Naive thymus-derived CD4-positive, alpha-beta T cell (primary cell): Measurements from ENCODE around the gene LGALS16. TPM values are rescaled to one million over a fixed set of nuclear protein-coding genes. Genes with fewer than 3 reads are reported as not detected.
"Not testable (repeated sequence)": the region's sequence is repeated elsewhere in the genome, so short reads cannot be mapped to it uniquely, and the experiment has no call there.

Experiments used
- ATAC-seq: fragments of 150-1000 bp; cut with Tn5 transposase; 2 replicates; pipeline ENCODE4 v1.10.0; 2021; ENCODE audit warnings: mild to moderate bottlenecking, moderate library complexity
- CTCF ChIA-PET: fragments of 350-600 bp; sonication (Branson Sonifier 250); formaldehyde crosslinking; loops from one replicate; lab custom pipeline; 2021; ENCODE audit warnings: antibody characterized with exemption; lab: Charles Lee
- POLR2A ChIA-PET: fragments of 350-600 bp; sonication (Branson Sonifier 250); formaldehyde crosslinking; loops from one replicate; lab custom pipeline; 2021; ENCODE audit warnings: antibody characterized with exemption, inconsistent platforms; lab: Charles Lee
- DNase-seq, 9 donors: peaks; one replicate each; pipeline versions ENCODE4 v3.0.0 to v3.0.0-alpha.2; 2020 to 2022; ENCODE audit warnings: mixed read lengths in 1 of 9
- H3K27ac ChIP-seq: one replicate; pipeline ENCODE4 v1.7.0; 2013; ENCODE audit warnings: mild to moderate bottlenecking, low read depth, low read length, moderate library complexity
- H3K27me3 ChIP-seq, 2 donors: one replicate each; pipeline ENCODE4 v1.7.0; 2013; ENCODE audit warnings: low read length in 2 of 2, mild to moderate bottlenecking in 2 of 2, moderate library complexity in 2 of 2; ENCODE audit not compliant: control insufficient read depth in 2 of 2, insufficient read depth in 2 of 2
- H3K36me3 ChIP-seq, 3 experiments: 1 replicate in 2 of 3; 2 replicates in 1 of 3; pipeline ENCODE4 v1.7.0; 2013; ENCODE audit warnings: low read length in 3 of 3, mild to moderate bottlenecking in 3 of 3, moderate library complexity in 1 of 3; ENCODE audit not compliant: insufficient read depth in 3 of 3, control insufficient read depth in 2 of 3
- H3K4me1 ChIP-seq, 2 donors: one replicate each; pipeline ENCODE4 v1.7.0; 2013; ENCODE audit warnings: low read length in 2 of 2, mild to moderate bottlenecking in 2 of 2, moderate library complexity in 1 of 2; ENCODE audit not compliant: control insufficient read depth in 2 of 2, insufficient read depth in 2 of 2
- H3K4me3 ChIP-seq: 2 replicates; pipeline ENCODE4 v1.7.0; 2013; ENCODE audit warnings: mild to moderate bottlenecking, low read length
- H3K9me3 ChIP-seq, 3 experiments: 1 replicate in 2 of 3; 2 replicates in 1 of 3; pipeline ENCODE4 v1.7.0; 2013; ENCODE audit warnings: low read length in 3 of 3; ENCODE audit not compliant: control insufficient read depth in 2 of 3
- H3K27ac Mint-ChIP-seq, 9 donors: one replicate each; pipeline ENCODE4 v1.8.0; 2020 to 2022; ENCODE audit warnings: mixed read lengths in 9 of 9, mild to moderate bottlenecking in 8 of 9, moderate library complexity in 5 of 9, inconsistent platforms in 2 of 9
- H3K27me3 Mint-ChIP-seq, 5 donors: one replicate each; pipeline ENCODE4 v1.8.0; 2021 to 2022; ENCODE audit warnings: mixed read lengths in 5 of 5, mild to moderate bottlenecking in 1 of 5
- H3K36me3 Mint-ChIP-seq, 5 donors: one replicate each; pipeline ENCODE4 v1.8.0; 2020 to 2022; ENCODE audit warnings: mixed read lengths in 5 of 5, mild to moderate bottlenecking in 3 of 5, inconsistent platforms in 1 of 5
- H3K4me1 Mint-ChIP-seq, 7 donors: one replicate each; pipeline ENCODE4 v1.8.0; 2020 to 2022; ENCODE audit warnings: mixed read lengths in 7 of 7, mild to moderate bottlenecking in 3 of 7, inconsistent platforms in 1 of 7
- H3K4me3 Mint-ChIP-seq, 10 donors: one replicate each; pipeline ENCODE4 v1.8.0; 2020 to 2022; ENCODE audit warnings: mild to moderate bottlenecking in 10 of 10, mixed read lengths in 10 of 10, moderate library complexity in 6 of 10, inconsistent platforms in 2 of 10
- H3K9me3 Mint-ChIP-seq, 11 donors: one replicate each; pipeline ENCODE4 v1.8.0; 2020 to 2022; ENCODE audit warnings: mixed read lengths in 11 of 11, mild to moderate bottlenecking in 4 of 11, inconsistent platforms in 1 of 11, moderate library complexity in 1 of 11
- intact Hi-C, 2 donors: fragments of 100-400 bp; cut with micrococcal nuclease; formaldehyde crosslinking; loops; one replicate each; pipeline ENCODE4 v1.15.1; 2023
- polyA plus RNA-seq, 2 donors: library from polyadenylated mRNA; unstranded; fragments of 300-500 nt; fragmentation: Illumina TruSeq; gene quantifications; one replicate each; pipeline ENCODE4 v1.2.3, GENCODE V29; 2021
- total RNA-seq, 6 experiments: library from RNA in 5 of 6; stranded (reverse) in 5 of 6; gene quantifications; 1 replicate in 5 of 6; 2 replicates in 1 of 6; pipeline ENCODE4 v1.2.3 and lab custom pipeline; 2021 to 2026

LGALS16 gene
- total and polyA plus RNA-seq, 7 experiments from 2014 or later, result not detected

- ChIA-PET POLR2A (interaction anchor here (0.6 to 1.7 kb wide), 7 partner anchors 120 to 237 kb away, joined by 3 to 5 read pairs (median 4); partner anchors contain the start of gene RPS16), CTCF (interaction anchor here (0.7 to 4.7 kb wide), 24 partner anchors 9 to 281 kb away, joined by 3 to 45 read pairs (median 5); partner anchors contain the start of genes DLL3, EID2B, MED29 and PAF1)
- intact Hi-C loops, result loop anchor here (1.0 to 2.0 kb wide), 7 partner anchors 114 to 550 kb away; partner anchors contain the start of gene DLL3 (in 1 of the 2)
- Mint-ChIP-seq H3K4me1 (peaks cover 8 to 46% (median 39%) of the 10 kb centered on the region in 7 donors), H3K27me3 (peaks cover 0 to 6% (median 2%) of the 10 kb centered on the region in 5 donors), H3K9me3 (peaks cover 0 to 2% (median 0%) of the 10 kb centered on the region in 11 donors), H3K4me3 (peak overlapping the region in 7 of 10 donors; percentile 4 to 64 (median 36)), H3K27ac (peak overlapping the region in 8 of 9 donors; percentile 9 to 88 (median 64)), H3K36me3 (no peaks in the 10 kb centered on the region)
- Histone ChIP-seq H3K4me1 (peaks cover 4 to 28% of the 10 kb centered on the region in 2 donors), H3K4me3 (no peak overlapping the region), H3K36me3 (no peaks in the 10 kb centered on the region), H3K9me3 (no peaks in the 10 kb centered on the region), H3K27me3 (no peaks in the 10 kb centered on the region), H3K27ac (peak overlapping the region; percentile 4)
- DNase-seq, result no peak
- ATAC-seq, result no peak
Observed at GRCh38 chr19:39672473-39672872, 16.8 kb downstream of the LGALS16 start.

- not testable (repeated sequence) for H3K27me3 ChIP-seq, H3K9me3 ChIP-seq, ATAC-seq, H3K36me3 ChIP-seq, H3K9me3 Mint-ChIP-seq, H3K36me3 Mint-ChIP-seq, H3K4me3 ChIP-seq, H3K27me3 Mint-ChIP-seq, DNase-seq, H3K27ac ChIP-seq
- H3K4me1 ChIP-seq, result peaks cover 8 to 39% of the 10 kb centered on the region in 2 donors
- ChIA-PET POLR2A (interaction anchor here (0.8 to 1.7 kb wide), 5 partner anchors 127 to 229 kb away, joined by 3 to 5 read pairs (median 3); no protein-coding TSS in a partner anchor), CTCF (interaction anchor here (0.9 to 4.7 kb wide), 17 partner anchors 9 to 234 kb away, joined by 3 to 45 read pairs (median 5); partner anchors contain the start of genes DLL3 and SUPT5H)
- H3K27ac Mint-ChIP-seq, result peak overlapping the region in 4 of 9 donors; percentile 29 to 81 (median 61)
- intact Hi-C loops, result loop anchor here (1.0 to 2.0 kb wide), 3 partner anchors 92 to 168 kb away; no protein-coding TSS in a partner anchor
- peak overlapping the region in 4 of 10 donors; percentile 17 to 56 (median 42) for H3K4me3 Mint-ChIP-seq
- H3K4me1 Mint-ChIP-seq, result peaks cover 17 to 58% (median 49%) of the 10 kb centered on the region in 7 donors
Observed at GRCh38 chr19:39673862-39674261, 18.1 kb downstream of the LGALS16 start.

- H3K4me3 Mint-ChIP-seq, result peak overlapping the region in 5 of 10 donors; percentile 7 to 55 (median 47)
- CTCF ChIA-PET, result interaction anchor here (1.6 to 4.7 kb wide), 2 partner anchors 125 kb away, joined by 4 to 45 read pairs; no protein-coding TSS in a partner anchor
- no peaks in the 10 kb centered on the region for H3K36me3 ChIP-seq
- H3K4me1 ChIP-seq, result peaks cover 19 to 53% of the 10 kb centered on the region in 2 donors
- ATAC-seq, result no peak
- DNase-seq, result no peak
- H3K9me3 Mint-ChIP-seq, result no peaks in the 10 kb centered on the region
- peak overlapping the region in 7 of 9 donors; percentile 18 to 74 (median 63) for H3K27ac Mint-ChIP-seq
- H3K27ac ChIP-seq, result no peak overlapping the region
- H3K9me3 ChIP-seq, result no peaks in the 10 kb centered on the region
- intact Hi-C loops, result loop anchor here in 1 of 2 donors (5.0 kb wide), 1 partner anchor 91 kb away; no protein-coding TSS in a partner anchor
- H3K4me3 ChIP-seq, result no peak overlapping the region
- H3K27me3 Mint-ChIP-seq, result peaks cover 0 to 4% (median 0%) of the 10 kb centered on the region in 5 donors
- H3K4me1 Mint-ChIP-seq, result peaks cover 31 to 78% (median 69%) of the 10 kb centered on the region in 7 donors
- no peaks in the 10 kb centered on the region for H3K27me3 ChIP-seq
- POLR2A ChIA-PET, result interaction anchor here (0.7 kb wide), 1 partner anchor 110 kb away, joined by 3 read pairs; no protein-coding TSS in a partner anchor
- no peaks in the 10 kb centered on the region for H3K36me3 Mint-ChIP-seq
Observed at GRCh38 chr19:39676004-39676403, 20.3 kb downstream of the LGALS16 start.

- peaks cover 0 to 2% (median 0%) of the 10 kb centered on the region in 11 donors for H3K9me3 Mint-ChIP-seq
- no peaks in the 10 kb centered on the region for H3K27me3 Mint-ChIP-seq
- POLR2A ChIA-PET, result interaction anchor here (0.9 kb wide), 1 partner anchor 274 kb away, joined by 5 read pairs; no protein-coding TSS in a partner anchor
- CTCF ChIA-PET, result interaction anchor here (1.4 to 1.6 kb wide), 2 partner anchors 127 to 131 kb away, joined by 3 to 4 read pairs; no protein-coding TSS in a partner anchor
- no peaks in the 10 kb centered on the region for H3K27me3 ChIP-seq
- peak overlapping the region; percentile 80 to 97 (median 92) for H3K27ac Mint-ChIP-seq
- no peaks in the 10 kb centered on the region for H3K9me3 ChIP-seq
- H3K36me3 Mint-ChIP-seq, result peaks cover 0 to 5% (median 2%) of the 10 kb centered on the region in 5 donors
- peaks cover 22 to 71% (median 55%) of the 10 kb centered on the region in 7 donors for H3K4me1 Mint-ChIP-seq
- H3K36me3 ChIP-seq, result no peaks in the 10 kb centered on the region
- no peak for DNase-seq
- peak overlapping the region; percentile 35 to 92 (median 82) for H3K4me3 Mint-ChIP-seq
- H3K27ac ChIP-seq, result peak overlapping the region; percentile 50
- intact Hi-C loops, result loop anchor here (2.0 to 5.0 kb wide), 3 partner anchors 87 to 167 kb away; no protein-coding TSS in a partner anchor
- peak overlapping the region; percentile 43 for H3K4me3 ChIP-seq
- H3K4me1 ChIP-seq, result peaks cover 15 to 39% of the 10 kb centered on the region in 2 donors
- ATAC-seq, result no peak
Observed at GRCh38 chr19:39677961-39678889, 22.5 kb downstream of the LGALS16 start.

GRCh38 chr19:39679056-39679790 is 23.5 kb downstream of the LGALS16 start:
- peak overlapping the region; percentile 50 for H3K27ac ChIP-seq
- intact Hi-C loops, result loop anchor here (2.0 to 5.0 kb wide), 3 partner anchors 86 to 166 kb away; no protein-coding TSS in a partner anchor
- H3K9me3 Mint-ChIP-seq, result peaks cover 0 to 2% (median 0%) of the 10 kb centered on the region in 11 donors

More at GRCh38 chr19:39679056-39679790, 23.5 kb downstream of the LGALS16 start:
- Mint-ChIP-seq H3K27me3 (no peaks in the 10 kb centered on the region), H3K36me3 (peaks cover 0 to 6% (median 4%) of the 10 kb centered on the region in 5 donors), H3K4me3 (peak overlapping the region; percentile 80 to 92 (median 84)), H3K27ac (peak overlapping the region; percentile 83 to 97 (median 92)), H3K4me1 (peaks cover 22 to 61% (median 46%) of the 10 kb centered on the region in 7 donors)
- peak in 4 of 9 donors; percentile 18 to 59 (median 24) for DNase-seq
- CTCF ChIA-PET, result no interaction called here
- POLR2A ChIA-PET, result no interaction called here
- H3K4me1 ChIP-seq, result peaks cover 15 to 32% of the 10 kb centered on the region in 2 donors
- peak overlapping the region; percentile 43 for H3K4me3 ChIP-seq
- no peaks in the 10 kb centered on the region for H3K27me3 ChIP-seq
- no peaks in the 10 kb centered on the region for H3K9me3 ChIP-seq
- no peaks in the 10 kb centered on the region for H3K36me3 ChIP-seq
- ATAC-seq, result peak; percentile 73
